HG03460 (cell line): ENCODE results near the gene TUBA4B.

Experiments
- ATAC-seq: cut with Tn5 transposase; IDR thresholded peaks from one replicate; pipeline ENCODE4 v1.9.1; 2021; ENCODE audit not compliant: unreplicated experiment

TUBA4B gene

DNA sequence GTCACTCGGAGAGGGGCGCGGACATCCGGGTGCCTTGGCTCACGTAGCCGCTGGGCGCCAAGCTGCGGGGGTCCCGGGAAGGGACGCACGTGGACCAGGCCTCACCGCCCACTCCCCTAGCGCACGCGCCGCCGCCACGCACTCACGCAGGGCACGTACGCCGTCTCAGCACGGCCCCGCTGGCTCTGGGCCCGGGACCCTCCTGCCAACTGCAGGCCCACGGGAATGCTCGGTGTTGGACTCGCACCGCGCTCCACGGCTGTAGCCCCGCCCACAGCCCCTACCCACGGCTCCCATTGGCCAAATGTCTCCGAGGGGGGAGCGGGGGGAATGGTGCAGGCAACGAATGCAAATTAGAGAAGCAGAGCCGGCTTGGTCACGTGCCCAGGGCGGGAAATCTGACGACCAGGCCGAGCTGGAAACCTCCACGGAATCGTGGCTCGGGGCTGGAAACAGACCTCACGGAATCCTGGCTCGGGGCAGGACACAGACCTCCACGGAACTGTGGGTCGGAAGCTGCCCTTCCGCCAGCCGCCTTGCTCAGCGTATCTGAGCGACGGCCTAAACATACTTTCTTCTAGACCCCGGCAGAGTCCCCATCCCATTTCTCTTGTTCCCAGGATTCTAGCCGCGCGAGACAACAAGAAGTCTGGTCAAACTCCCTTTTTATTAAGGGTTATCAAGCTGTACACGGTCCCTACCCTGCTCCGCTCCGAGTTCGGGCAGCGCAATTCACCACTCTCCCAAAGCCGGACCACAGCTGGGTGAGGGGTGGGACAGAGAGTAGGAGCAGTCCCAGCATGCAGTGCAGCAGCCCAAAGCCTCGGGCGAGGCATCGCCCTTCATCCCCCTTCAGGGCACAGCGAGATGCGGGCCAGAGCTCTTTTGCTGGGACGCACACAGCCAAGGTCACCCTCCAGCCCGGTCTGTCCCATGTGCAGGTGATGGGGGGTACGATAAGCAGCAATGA lies 34.0 kb upstream of the TUBA4B start, which contains the start of gene ABCB6:
TSS of gene ABCB6 (minus strand) at position 227 of the 970 bp plus-strand sequence. CDS start 285 bp downstream, outside the sequence.
- peak; percentile 85 for ATAC-seq

DNA sequence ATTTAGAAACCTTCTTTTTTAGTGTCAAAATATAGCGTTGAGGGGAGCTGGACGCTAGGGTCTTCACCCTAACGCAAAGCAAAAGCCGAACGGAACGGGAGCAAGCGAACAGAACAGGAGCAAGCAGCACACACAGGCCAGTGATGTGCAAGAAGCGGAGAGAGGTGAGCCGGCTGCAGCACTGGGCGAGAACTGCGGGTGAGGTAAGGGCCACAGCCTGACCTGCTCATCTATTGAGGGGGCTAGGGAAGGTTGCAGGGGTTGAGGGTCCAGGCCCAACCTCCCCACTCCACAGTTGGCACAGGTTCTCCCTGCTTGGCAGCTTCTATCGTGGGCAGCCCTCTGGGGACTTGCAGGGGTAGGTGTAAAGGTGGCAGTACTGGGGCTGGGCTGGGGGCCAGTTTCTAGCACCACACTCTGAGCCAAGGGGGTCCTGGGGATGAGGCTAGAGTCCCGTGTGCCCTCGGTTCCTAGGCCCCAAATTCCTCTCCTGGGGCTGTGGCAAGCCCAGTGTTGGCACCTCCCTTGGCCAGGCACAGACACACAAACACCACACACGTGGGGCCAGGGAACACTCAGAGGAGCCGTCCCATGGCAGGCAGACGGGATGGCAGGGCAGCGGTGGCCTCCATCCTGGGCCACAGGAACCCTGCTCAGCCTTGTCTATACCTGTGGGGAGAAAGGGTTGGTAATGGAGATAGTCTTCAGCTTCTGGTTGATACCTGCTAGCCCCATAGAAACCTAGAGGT lies 33.1 kb upstream of the TUBA4B start:
- no peak for ATAC-seq

DNA sequence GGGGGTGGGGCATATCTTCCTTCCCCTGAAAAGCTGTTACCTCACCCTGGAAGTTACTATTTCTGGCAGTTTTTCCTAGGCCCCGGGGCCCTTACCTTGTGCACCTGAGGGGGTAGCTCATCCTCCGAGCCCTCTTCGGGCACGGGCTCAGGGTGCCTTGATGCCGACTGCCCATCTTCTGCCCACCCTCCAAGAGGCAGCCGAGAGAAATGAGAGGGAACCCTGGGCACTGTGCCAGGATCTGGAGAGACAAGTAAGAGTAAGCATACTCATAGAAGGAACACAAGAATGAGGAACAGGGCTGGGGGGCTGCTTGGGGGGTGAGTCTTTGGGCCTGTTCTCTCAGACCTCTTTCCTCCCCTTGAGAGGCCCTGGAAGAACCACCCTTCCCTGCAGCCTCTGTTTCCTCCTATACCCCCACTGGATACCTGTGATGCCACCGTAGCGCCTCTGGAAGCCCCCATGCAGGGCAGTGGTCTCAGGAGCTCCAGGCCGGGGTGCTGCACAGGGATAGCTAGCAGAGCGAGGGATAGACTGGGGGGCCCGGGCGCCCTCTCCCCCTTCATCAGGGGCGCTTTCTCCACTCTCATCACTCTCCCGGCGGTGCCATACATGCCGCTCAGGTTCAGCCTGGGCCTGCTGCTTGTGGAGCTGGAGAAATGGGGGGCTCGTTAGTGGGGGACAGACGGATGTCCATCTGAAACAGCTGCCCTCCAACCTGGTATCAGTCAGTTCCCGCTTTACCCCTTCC lies 32.2 kb upstream of the TUBA4B start:
- no peak for ATAC-seq

DNA sequence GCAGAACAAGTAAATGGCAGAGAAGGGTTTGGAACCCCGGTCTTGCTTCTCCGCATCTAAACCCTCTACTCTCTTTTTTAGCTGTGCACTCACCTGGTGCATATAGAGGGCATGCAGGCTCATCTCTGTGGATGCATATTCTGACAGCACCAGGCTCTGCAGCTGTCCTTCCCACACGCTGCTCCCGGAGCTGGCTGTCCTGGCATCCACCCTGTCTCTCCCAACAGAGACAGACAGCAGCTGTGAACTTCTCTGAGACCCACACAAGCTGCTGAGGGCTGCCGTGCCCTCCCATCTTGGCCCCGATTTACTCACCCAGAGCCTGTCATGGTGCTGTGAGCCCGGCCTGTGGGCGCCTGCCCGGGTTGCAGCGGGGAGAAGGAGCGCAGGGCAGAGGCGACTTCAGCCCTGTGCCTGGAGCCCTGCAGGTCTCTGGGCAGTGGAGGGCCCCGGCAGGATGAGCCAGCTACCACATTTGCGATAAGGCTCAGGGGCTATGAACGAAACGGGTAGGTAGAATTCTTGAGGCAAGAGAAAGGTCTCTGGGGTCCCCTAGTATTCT lies 31.0 kb upstream of the TUBA4B start:
- no peak for ATAC-seq

DNA sequence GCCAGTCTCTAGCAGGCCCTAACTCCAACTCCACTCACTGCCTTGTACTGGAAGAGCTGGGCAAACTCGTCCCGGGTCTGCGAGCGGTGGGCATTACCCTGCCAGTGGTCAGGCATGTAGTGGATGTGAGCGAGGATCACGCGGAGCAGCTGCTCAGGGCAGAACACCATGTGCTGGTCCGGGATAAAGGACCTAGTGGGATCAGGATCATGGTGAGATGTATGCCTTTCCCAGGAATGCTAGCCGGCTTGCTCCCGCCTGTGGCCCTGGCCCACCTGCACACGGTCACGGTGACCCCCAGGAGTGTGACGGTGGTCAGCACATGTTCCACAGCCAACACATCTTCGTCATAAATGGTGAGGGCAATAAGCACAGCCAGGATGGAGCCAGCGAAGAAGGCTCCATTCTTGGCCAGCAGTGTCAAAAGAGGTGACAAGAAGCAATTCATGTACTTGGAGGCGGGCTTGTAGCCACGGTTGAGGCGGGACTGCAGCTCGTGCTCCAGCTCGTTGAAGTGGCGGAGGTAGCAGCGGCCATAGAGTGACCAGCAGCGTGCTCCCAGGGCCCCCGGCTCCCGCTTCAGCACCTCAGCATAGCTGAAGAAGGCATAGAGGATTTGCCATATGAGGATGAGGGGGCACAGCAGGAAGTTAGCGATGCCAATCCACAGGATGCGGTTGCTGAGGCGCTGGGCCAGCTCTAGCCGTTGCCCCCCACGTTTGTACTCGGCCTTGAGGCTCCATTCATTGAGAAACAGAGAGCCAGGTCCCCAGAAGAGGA lies 29.0 kb upstream of the TUBA4B start:
- no peak for ATAC-seq

DNA sequence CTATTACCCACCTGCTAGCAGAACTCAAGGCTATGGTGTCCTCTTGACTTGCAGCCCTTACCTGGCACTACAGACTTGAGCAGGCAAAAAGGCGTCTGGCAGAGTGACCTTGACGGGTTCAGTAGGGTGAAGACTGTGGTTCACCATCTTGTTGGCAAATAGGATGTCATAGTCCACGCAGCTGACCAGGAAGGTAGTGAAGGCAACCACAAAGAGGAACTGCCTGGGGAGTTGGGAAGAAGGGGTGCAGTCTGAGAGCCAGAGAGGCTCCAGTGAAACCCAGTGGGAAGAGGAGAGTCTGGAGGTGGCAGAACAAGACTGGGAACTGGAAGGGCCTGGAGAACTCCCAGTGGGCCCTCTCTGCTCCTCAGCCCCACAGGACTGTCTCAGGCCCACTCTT lies 27.7 kb upstream of the TUBA4B start:
- no peak for ATAC-seq

DNA sequence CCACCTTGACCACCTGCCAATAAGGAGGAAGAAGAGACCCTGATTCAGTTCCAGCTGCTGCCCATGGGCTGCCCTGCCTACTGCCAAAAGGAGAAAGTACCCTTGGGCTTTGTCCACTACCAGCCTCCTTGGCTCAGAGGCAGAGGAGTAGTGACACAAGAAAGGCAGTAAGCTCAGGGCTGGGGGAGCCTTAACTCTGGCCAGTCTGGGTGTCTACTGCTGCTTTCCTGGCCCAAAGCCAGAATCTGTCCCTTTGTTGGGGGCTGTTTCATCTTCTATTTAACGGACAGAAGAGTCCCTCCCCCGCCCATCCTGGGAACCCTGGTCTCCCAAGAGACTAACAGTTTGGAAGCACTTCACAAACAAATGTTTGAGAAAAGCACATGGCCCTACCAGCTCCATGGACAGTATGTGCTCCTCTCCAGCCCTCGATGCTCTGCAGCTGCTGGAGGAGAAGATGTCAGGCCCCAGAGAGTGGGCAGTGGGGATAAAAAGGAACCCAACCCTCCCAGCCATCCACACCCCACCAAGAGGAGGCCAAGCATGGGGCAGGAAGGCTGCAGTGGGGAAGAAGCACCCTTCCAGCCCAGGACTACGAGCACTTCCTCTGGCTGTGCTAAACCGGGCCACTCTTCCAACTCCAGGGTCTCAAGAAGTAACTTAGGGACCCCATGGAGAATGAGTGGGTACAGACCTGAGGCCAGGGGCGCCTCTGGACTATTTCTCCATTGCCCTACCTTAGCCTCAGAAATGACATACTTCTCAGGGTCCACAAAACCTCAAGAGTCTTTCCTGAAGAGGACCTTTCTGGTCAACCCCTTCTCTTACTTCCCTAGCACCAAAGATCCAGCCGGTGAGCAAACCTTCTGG lies 24.8 kb upstream of the TUBA4B start:
- no peak for ATAC-seq

DNA sequence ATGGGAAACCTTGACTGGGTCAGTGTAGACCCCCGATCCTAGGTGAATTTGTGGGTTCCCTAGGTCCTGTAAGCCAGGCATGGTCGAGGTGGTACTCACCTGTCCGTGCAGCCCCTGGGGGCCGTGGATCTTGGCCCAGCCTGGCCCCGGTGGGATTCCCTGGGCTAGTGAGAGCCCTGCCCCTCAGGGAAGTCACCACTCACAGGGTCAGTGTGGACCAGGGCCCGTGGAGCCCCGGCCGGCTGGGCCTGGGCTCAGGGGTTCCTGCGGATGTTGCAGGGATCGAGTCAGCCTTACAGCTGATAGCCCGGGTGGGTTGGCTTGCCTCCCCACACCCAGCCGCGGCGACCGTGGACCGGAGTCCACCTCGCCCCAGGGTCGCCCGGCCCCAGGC lies 24.1 kb upstream of the TUBA4B start:
- no peak for ATAC-seq

DNA sequence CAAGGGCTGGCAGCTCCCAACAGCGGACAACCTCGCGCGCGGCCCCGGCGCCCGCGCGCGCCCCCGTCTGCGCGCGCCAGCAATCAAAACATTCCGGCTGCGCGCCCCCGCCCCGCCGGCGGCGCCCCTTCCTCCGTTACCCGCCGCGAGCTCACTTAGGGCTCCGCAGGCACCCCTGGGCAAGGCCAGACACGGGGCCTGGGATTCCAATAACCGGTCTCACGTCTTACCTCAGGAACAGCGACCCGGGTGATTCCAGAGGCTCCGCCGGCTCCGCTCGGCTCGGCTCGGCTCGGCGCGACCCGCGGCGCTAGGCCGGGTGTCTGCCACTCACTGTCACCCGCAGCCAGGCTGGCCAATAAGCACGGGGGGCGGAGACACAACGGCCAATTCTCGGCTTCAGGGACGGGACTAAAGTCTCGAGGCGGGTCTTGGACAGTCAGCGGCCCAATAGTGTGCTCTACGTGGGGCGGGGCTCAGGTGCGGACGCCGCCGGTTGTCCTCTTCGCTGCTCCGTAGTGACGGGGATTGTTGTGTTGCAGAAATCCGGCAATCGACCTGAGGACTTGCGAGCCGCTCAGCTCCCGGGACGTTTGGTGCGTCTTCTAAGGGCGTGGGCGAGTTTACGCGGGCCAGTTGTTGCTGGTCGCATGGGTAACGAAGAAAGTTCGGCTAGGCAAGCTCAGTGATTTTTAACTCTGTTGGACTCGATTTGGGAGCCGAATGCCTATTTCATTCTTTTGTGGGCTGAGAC lies 23.6 kb upstream of the TUBA4B start, which contains the start of the genes ANKZF1 and ATG9A:
TSS of gene ANKZF1 (plus strand) at position 502 of the 754 bp plus-strand sequence. CDS start 452 bp downstream, outside the sequence.
TSS of gene ATG9A (minus strand) at position 332 of the 754 bp plus-strand sequence. CDS start 1,612 bp downstream, outside the sequence.
- peak; percentile 96 for ATAC-seq

DNA sequence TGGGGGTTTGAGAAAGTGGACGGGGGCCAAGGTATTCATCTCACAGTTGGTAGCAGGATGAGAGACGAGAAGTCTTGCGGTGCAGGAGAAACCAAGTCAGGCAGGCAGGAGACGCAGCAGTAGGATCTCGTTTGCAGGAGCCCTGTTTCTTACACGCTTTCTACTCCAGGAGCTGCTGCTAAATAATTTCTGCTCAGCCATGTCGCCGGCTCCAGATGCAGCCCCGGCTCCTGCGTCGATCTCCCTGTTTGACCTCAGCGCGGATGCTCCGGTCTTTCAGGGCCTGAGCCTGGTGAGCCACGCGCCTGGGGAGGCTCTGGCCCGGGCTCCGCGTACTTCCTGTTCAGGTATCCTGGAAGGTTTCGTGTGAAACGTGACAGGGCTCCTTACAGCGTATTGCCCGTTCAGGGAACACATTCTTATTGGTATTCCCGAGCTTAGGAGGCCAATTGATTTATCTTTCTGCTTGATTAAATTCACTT lies 22.9 kb upstream of the TUBA4B start:
- ATAC-seq = peak; percentile 20

DNA sequence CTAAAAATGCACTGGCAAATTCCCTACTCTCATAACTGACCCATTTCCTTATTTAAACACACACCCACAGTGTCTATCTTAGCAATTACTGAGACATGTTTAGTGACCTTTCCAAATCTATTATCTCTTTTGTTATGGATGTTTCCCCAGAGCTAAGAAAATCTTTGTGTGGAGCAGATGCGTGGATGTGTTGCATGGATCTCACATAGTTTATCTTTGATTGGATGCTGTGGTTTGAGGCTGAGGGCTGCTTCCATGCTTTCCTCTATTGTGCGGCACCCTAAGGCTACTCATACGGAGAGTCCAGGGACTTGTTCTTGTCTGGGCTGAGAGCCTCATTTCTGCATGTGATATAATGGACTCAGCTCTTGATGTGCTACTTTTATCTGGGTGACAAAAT lies 18.7 kb upstream of the TUBA4B start:
- no peak for ATAC-seq

DNA sequence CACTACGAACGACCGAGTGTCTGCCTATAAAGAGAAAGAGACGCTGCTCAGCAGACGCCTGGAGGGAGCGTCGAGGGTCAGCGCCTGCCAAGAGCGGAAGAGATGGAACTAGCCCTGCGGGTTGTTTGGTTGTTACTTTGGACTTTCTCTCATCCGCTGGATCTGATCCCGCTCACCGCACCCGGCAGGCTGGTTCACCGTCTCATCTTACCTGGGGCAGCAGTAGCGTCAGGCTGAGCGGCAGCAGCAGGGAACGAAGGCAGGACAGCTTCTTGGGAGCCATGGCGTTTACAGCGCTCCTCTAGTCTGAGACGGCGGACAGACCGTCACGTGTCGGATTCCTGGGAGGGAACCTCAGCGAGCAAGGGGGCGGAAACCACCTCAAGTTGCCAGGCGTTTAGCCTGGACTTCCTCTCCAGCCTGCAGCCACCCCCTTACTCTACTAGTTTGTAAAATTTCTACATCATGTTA lies 9.7 kb upstream of the TUBA4B start:
- no peak for ATAC-seq

DNA sequence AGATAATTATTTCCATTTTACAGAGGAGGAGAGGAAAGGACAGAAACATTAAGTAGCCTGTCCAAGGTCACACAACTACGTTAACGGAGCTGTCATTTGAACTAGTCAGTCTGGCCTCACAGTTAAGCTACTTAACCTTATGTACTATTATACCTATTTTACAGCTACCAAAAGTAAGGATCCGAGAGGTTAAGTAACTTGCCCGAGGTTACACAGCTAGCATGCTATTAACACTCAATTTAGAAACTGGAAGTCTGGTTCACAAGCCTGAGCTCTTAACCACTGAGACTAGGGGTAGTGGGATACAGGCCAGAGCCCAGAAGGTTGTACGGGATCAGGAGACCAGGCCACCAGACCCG lies 8.3 kb upstream of the TUBA4B start:
- ATAC-seq = no peak

DNA sequence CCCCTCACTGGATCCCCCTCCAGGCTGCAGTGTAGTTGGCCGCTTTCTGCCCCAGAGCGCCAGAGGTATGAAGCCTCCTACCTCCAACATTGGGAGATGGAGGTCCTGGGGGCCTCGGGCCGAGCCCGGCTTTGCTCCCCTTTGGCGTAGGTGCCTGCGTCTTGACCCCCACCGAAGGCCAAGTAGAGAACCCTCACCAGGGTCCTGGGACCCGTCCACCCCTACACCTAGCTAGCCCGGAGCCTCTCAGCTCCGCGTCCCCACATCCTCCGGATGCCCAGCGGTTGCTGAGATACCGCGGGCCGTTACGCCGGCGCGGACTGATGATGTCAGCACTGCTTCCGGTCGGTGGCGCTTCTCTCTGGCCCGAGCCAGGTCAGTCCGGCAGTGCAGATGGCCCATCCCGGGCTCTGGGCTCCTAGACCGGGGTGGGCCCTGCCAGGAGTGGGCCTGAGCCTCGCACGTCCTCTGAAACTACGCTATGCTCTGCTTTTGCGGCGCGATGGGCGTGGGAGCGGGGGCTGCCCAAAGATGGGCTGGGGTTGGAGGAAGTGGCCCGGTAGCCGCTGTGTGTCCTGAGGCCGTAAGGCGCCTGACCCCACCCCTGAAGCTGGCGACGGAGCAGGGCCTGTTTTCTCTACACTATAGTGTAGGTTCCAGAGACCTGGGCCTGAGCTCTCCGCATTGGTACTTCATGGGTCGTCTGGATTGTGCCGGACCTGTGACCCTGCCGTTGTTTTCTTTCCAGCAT lies 7.7 kb upstream of the TUBA4B start, which contains the start of the genes GLB1L and STK16:
TSS of gene GLB1L (minus strand) at position 297 of the 751 bp plus-strand sequence. CDS start 1,871 bp downstream, outside the sequence.
TSS of gene STK16 (plus strand) at position 332 of the 751 bp plus-strand sequence. CDS start 521 bp downstream, outside the sequence.
- ATAC-seq = peak; percentile 47

DNA sequence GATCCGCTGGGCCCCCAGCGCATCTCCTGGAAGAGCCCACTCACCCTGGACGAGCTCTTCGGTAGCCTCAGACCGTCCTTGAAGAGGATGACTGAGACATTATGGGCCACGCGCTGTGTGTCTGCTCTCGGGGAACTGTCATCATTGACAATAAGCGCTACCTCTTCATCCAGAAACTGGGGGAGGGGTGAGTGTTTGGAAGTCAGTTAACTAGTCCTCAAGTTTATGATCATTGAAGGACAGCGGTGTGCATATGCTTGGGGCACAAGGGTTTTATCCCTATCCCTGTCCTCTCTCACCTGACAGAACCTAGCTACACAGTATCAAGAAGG lies 7.2 kb upstream of the TUBA4B start:
- ATAC-seq = no peak

DNA sequence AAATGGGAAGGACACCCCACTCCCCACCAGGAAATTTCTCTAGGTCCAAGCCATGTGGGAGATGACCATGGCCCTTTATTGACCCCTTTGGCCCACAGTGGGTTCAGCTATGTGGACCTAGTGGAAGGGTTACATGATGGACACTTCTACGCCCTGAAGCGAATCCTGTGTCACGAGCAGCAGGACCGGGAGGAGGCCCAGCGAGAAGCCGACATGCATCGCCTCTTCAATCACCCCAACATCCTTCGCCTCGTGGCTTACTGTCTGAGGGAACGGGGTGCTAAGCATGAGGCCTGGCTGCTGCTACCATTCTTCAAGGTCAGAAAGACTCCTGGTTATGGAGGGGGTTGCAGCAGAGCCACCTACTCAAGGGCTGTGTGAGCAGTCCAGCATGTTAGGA lies 6.5 kb upstream of the TUBA4B start:
- no peak for ATAC-seq
